Ascending aorta (tissue), 2 donors: ENCODE measurements around the gene SMIM7. TPM values are rescaled to one million over a fixed set of nuclear protein-coding genes. Genes with fewer than 3 reads are reported as not detected.

Experiments used
- DNase-seq, 2 donors: peaks; one replicate each; pipeline ENCODE4 v3.0.0-alpha.2; 2019; ENCODE audit warnings: low spot score in 2 of 2
- H3K27ac ChIP-seq, 2 donors: fragments of 200-600 bp; sonication (generic); one replicate each; pipeline ENCODE4 v1.5.1; 2016 to 2017; ENCODE audit warnings: mild to moderate bottlenecking in 1 of 2
- H3K27me3 ChIP-seq: fragments of 200-600 bp; sonication (generic); one replicate; pipeline ENCODE4 v1.5.1; 2017
- H3K36me3 ChIP-seq, 2 donors: fragments of 200-600 bp; sonication (generic); one replicate each; pipeline ENCODE4 v1.5.1; 2016
- H3K4me1 ChIP-seq, 2 donors: fragments of 200-600 bp; sonication (generic); one replicate each; pipeline ENCODE4 v1.5.1; 2016 to 2017; ENCODE audit warnings: mild to moderate bottlenecking in 1 of 2
- H3K4me3 ChIP-seq, 2 donors: fragments of 200-600 bp; sonication (generic); one replicate each; pipeline ENCODE4 v1.5.1; 2016 to 2017; ENCODE audit warnings: mild to moderate bottlenecking in 1 of 2
- H3K9me3 ChIP-seq, 2 donors: fragments of 200-600 bp; sonication (generic); one replicate each; pipeline ENCODE4 v1.5.1; 2016
- CTCF ChIP-seq, 3 experiments: fragments of 200-600 bp in 2 of 3; fragments of 450-650 bp in 1 of 3; sonication (generic) in 2 of 3; IDR thresholded peaks; one replicate each; pipeline ENCODE4 v1.5.1; 2016 to 2019; ENCODE audit warnings: antibody characterized with exemption in 3 of 3, mild to moderate bottlenecking in 1 of 3, moderate library complexity in 1 of 3
- intact Hi-C: fragments of 100-400 bp; cut with DNase I; formaldehyde crosslinking; loops from one replicate; pipeline ENCODE4 v1.15.1; 2023
- total RNA-seq: library from RNA; depleted of rRNA; stranded (reverse); fragments of >200 nt; gene quantifications from one replicate; pipeline ENCODE4 v1.1.0, GENCODE V29; 2016

The SMIM7 gene
- total RNA-seq, 1 donor from 2014 or later = 16.7 TPM

GRCh38 chr19:16649734-16650133, 10.2 kb downstream of the SMIM7 start:
- H3K4me1 ChIP-seq = no peaks in the 10 kb centered on the region
- intact Hi-C loops = no loop called here
- DNase-seq = no peak
- no peaks in the 10 kb centered on the region for H3K27me3 ChIP-seq
- no peak overlapping the region for H3K4me3 ChIP-seq
- no peak for TF ChIP-seq CTCF (IDR thresholded peaks at IDR 0.05)
- H3K27ac ChIP-seq = no peak overlapping the region
- H3K36me3 ChIP-seq = peaks cover 57 to 84% of the 10 kb centered on the region in 2 donors
- H3K9me3 ChIP-seq = no peaks in the 10 kb centered on the region

- Histone ChIP-seq H3K4me3 (no peak overlapping the region), H3K9me3 (no peaks in the 10 kb centered on the region), H3K27ac (no peak overlapping the region), H3K27me3 (no peaks in the 10 kb centered on the region), H3K36me3 (peaks cover 53 to 74% of the 10 kb centered on the region in 2 donors), H3K4me1 (no peaks in the 10 kb centered on the region)
- intact Hi-C loops = no loop called here
- no peak for DNase-seq
- no peak for TF ChIP-seq CTCF (IDR thresholded peaks at IDR 0.05)
These were observed 14.8 kb downstream of the SMIM7 start for GRCh38 chr19:16645140-16645539.

- intact Hi-C loops = no loop called here
- Histone ChIP-seq H3K4me3 (no peak overlapping the region), H3K27me3 (no peaks in the 10 kb centered on the region), H3K4me1 (no peaks in the 10 kb centered on the region), H3K9me3 (no peaks in the 10 kb centered on the region), H3K27ac (no peak overlapping the region), H3K36me3 (peaks cover 53 to 62% of the 10 kb centered on the region in 2 donors)
- no peak for DNase-seq
- TF ChIP-seq CTCF (IDR thresholded peaks at IDR 0.05) = no peak
These were observed 18.2 kb downstream of the SMIM7 start for GRCh38 chr19:16641695-16642094.

- H3K27me3 ChIP-seq = no peaks in the 10 kb centered on the region
- H3K36me3 ChIP-seq = peaks cover 48 to 56% of the 10 kb centered on the region in 2 donors
These were observed 19.0 kb downstream of the SMIM7 start for GRCh38 chr19:16640951-16641350.

GRCh38 chr19:16638666-16639065, 21.3 kb downstream of the SMIM7 start:
- no peaks in the 10 kb centered on the region for H3K27me3 ChIP-seq
- no peaks in the 10 kb centered on the region for H3K9me3 ChIP-seq
- intact Hi-C loops = no loop called here
- H3K4me1 ChIP-seq = no peaks in the 10 kb centered on the region
- no peak for DNase-seq
- no peak overlapping the region for H3K27ac ChIP-seq
- H3K4me3 ChIP-seq = no peak overlapping the region
- peaks cover 31 to 50% of the 10 kb centered on the region in 2 donors for H3K36me3 ChIP-seq
- TF ChIP-seq CTCF (IDR thresholded peaks at IDR 0.05) = no peak

More at GRCh38 chr19:16640951-16641350, 19.0 kb downstream of the SMIM7 start:
- H3K4me3 ChIP-seq = no peak overlapping the region
- no peaks in the 10 kb centered on the region for H3K4me1 ChIP-seq
- H3K27ac ChIP-seq = no peak overlapping the region
- DNase-seq = no peak
- no peaks in the 10 kb centered on the region for H3K9me3 ChIP-seq
- intact Hi-C loops = no loop called here
- TF ChIP-seq CTCF (IDR thresholded peaks at IDR 0.05) = no peak

- Histone ChIP-seq H3K27me3 (no peaks in the 10 kb centered on the region), H3K9me3 (no peaks in the 10 kb centered on the region), H3K36me3 (peaks cover 29 to 42% of the 10 kb centered on the region in 2 donors), H3K4me1 (no peaks in the 10 kb centered on the region), H3K27ac (no peak overlapping the region), H3K4me3 (no peak overlapping the region)
- intact Hi-C loops = no loop called here
- no peak for TF ChIP-seq CTCF (IDR thresholded peaks at IDR 0.05)
- DNase-seq = no peak
These were observed 22.4 kb downstream of the SMIM7 start for GRCh38 chr19:16637535-16637934.
